A549 (cell line): Measurements from ENCODE around the gene NCBP3. TPM values are rescaled to one million over a fixed set of nuclear protein-coding genes. Genes with fewer than 3 reads are reported as not detected.

Experiments
- ATAC-seq, 2 experiments: fragments of 200-7000 bp in 1 of 2; fragments of >200 bp in 1 of 2; cut with Nextera tagmentation in 1 of 2; cut with Tn5 transposase in 1 of 2; 3 replicates each; pipeline versions ENCODE4 v1.8.0 to v1.9.1; 2018 to 2020; ENCODE audit warnings: mild to moderate bottlenecking in 1 of 2, moderate library complexity in 1 of 2
- CTCF ChIA-PET: fragments of 300-600 bp; sonication (Branson Sonifier 250); formaldehyde crosslinking; extraction: SDS; loops from one replicate; lab custom pipeline; 2021; ENCODE audit warnings: antibody characterized with exemption, inconsistent platforms; lab: Yijun Ruan, JAX
- POLR2A ChIA-PET: fragments of 350-600 bp; formaldehyde crosslinking; extraction: SDS; loops from one replicate; lab custom pipeline; 2021; ENCODE audit warnings: antibody characterized with exemption, inconsistent platforms; lab: Yijun Ruan, JAX
- DNase-seq, 2 experiments: peaks; one replicate each; pipeline versions ENCODE4 v3.0.0 to v3.0.0-alpha.2; 2011 to 2016; ENCODE audit warnings: low read depth in 1 of 2, low spot score in 1 of 2
- FAIRE-seq: peaks from 2 replicates; lab custom pipeline; 2011; peaks lifted over from hg19 to GRCh38; lab: Jason Lieb, UNC
- H3K27ac ChIP-seq, 2 experiments: fragments of >200 bp; sonication (Bioruptor Twin); formaldehyde crosslinking; 3 replicates each; pipeline ENCODE4 v1.5.1; 2016 to 2017
- H3K4me1 ChIP-seq: fragments of >200 bp; sonication (Bioruptor Twin); formaldehyde crosslinking; 3 replicates; pipeline ENCODE4 v1.6.1; 2016
- H3K4me2 ChIP-seq: fragments of >200 bp; sonication (Bioruptor Twin); formaldehyde crosslinking; 3 replicates; pipeline ENCODE4 v1.6.1; 2016
- H3K4me3 ChIP-seq: fragments of >200 bp; sonication (Bioruptor Twin); formaldehyde crosslinking; 3 replicates; pipeline ENCODE4 v1.5.1; 2016
- H3K9me3 ChIP-seq: fragments of >200 bp; sonication (Bioruptor Twin); formaldehyde crosslinking; 3 replicates; pipeline ENCODE4 v1.6.1; 2016
- CEBPB ChIP-seq, 2 experiments: fragments of >200 bp in 1 of 2; sonication (Bioruptor Twin) in 1 of 2; formaldehyde crosslinking in 1 of 2; IDR thresholded peaks; 2 replicates each; pipeline ENCODE4 v1.6.1; 2012 to 2016
- E2F6 ChIP-seq: IDR thresholded peaks from 2 replicates; pipeline ENCODE4 v1.6.1; 2012; ENCODE audit warnings: low read depth, borderline replicate concordance
- ELK1 ChIP-seq: fragments of 150-350 bp; IDR thresholded peaks from 2 replicates; pipeline ENCODE4 v1.6.1; 2014; ENCODE audit warnings: low read depth, mild to moderate bottlenecking, low read length
- ESRRA ChIP-seq: fragments of 150-350 bp; IDR thresholded peaks from 2 replicates; pipeline ENCODE4 v1.6.1; 2014; ENCODE audit warnings: mild to moderate bottlenecking, low read length, borderline replicate concordance
- FOSL2 ChIP-seq, 2 experiments: fragments of 450-650 bp in 1 of 2; fragments of >200 bp in 1 of 2; sonication (Bioruptor Twin) in 1 of 2; formaldehyde crosslinking; IDR thresholded peaks; 2 replicates each; pipeline versions ENCODE4 v1.5.0 to v1.6.1; 2016 to 2020; ENCODE audit warnings: mild to moderate bottlenecking in 1 of 2, moderate library complexity in 1 of 2
- GATA3 ChIP-seq: IDR thresholded peaks from 2 replicates; pipeline ENCODE4 v1.6.1; 2012; ENCODE audit warnings: borderline replicate concordance
- HDAC2 ChIP-seq: fragments of 200-600 bp; sonication (generic); IDR thresholded peaks from 2 replicates; pipeline ENCODE4 v1.6.1; 2016
- HES2 ChIP-seq: fragments of >200 bp; sonication (Bioruptor Twin); formaldehyde crosslinking; IDR thresholded peaks from 2 replicates; pipeline ENCODE4 v1.6.1; 2016
- HEYL ChIP-seq: fragments of 250-450 bp; sonication (Bioruptor Pico); IDR thresholded peaks from 2 replicates; pipeline ENCODE4 v1.8.0; 2021; ENCODE audit warnings: mild to moderate bottlenecking, moderate library complexity
- HMGXB4 ChIP-seq: fragments of 250-450 bp; sonication (Bioruptor Pico); IDR thresholded peaks from 2 replicates; pipeline ENCODE4 v1.5.0; 2021; ENCODE audit warnings: mild to moderate bottlenecking, moderate library complexity, borderline replicate concordance
- HOXA7 ChIP-seq: fragments of 250-450 bp; sonication (Bioruptor Pico); IDR thresholded peaks from 2 replicates; pipeline ENCODE4 v1.5.0; 2020; ENCODE audit warnings: mild to moderate bottlenecking, moderate library complexity
- HOXB13 ChIP-seq: fragments of 250-450 bp; sonication (Bioruptor Pico); IDR thresholded peaks from 2 replicates; pipeline ENCODE4 v1.5.0; 2020; ENCODE audit warnings: low read depth, mild to moderate bottlenecking, moderate library complexity
- JUNB ChIP-seq: fragments of >200 bp; sonication (Bioruptor Twin); formaldehyde crosslinking; IDR thresholded peaks from 2 replicates; pipeline ENCODE4 v1.6.1; 2016
- KDM1A ChIP-seq: fragments of 200-600 bp; sonication (generic); IDR thresholded peaks from 2 replicates; pipeline ENCODE4 v1.6.1; 2016; ENCODE audit warnings: low read depth, mild to moderate bottlenecking
- NPAS2 ChIP-seq: fragments of 250-450 bp; sonication (Bioruptor Pico); IDR thresholded peaks from 2 replicates; pipeline ENCODE4 v1.8.0; 2022; ENCODE audit warnings: mild to moderate bottlenecking, moderate library complexity, borderline replicate concordance
- POLR2A ChIP-seq: IDR thresholded peaks from 2 replicates; pipeline ENCODE4 v1.6.1; 2012; ENCODE audit warnings: mild to moderate bottlenecking, low read length
- POLR2AphosphoS2 ChIP-seq: conservative IDR thresholded peaks from 2 replicates; pipeline ENCODE4 v1.6.1; 2012; ENCODE audit warnings: low read length, improper control_type of control experiment, inconsistent platforms
- RAD21 ChIP-seq, 2 experiments: fragments of >200 bp in 1 of 2; sonication (Bioruptor Twin) in 1 of 2; formaldehyde crosslinking in 1 of 2; IDR thresholded peaks in 1 of 2; conservative IDR thresholded peaks in 1 of 2; 2 replicates in 1 of 2; 3 replicates in 1 of 2; pipeline ENCODE4 v1.6.1; 2012 to 2018; ENCODE audit warnings: inconsistent platforms in 1 of 2
- RCOR1 ChIP-seq: fragments of 150-350 bp; IDR thresholded peaks from 2 replicates; pipeline ENCODE4 v1.6.1; 2014; ENCODE audit warnings: antibody characterized with exemption, low read length, low read depth
- RNF2 ChIP-seq: fragments of 200-600 bp; sonication (generic); IDR thresholded peaks from 2 replicates; pipeline ENCODE4 v1.6.1; 2016; ENCODE audit warnings: low read depth, mild to moderate bottlenecking, antibody characterized with exemption, moderate library complexity, borderline replicate concordance
- TFCP2L1 ChIP-seq: fragments of 250-450 bp; sonication (Bioruptor Pico); IDR thresholded peaks from 2 replicates; pipeline ENCODE4 v1.5.0; 2021; ENCODE audit warnings: mild to moderate bottlenecking
- USF2 ChIP-seq: fragments of 450-650 bp; IDR thresholded peaks from 2 replicates; pipeline ENCODE4 v1.6.1; 2014; ENCODE audit warnings: antibody characterized with exemption
- ZC3H11A ChIP-seq: fragments of 450-650 bp; IDR thresholded peaks from 2 replicates; pipeline ENCODE4 v1.6.1; 2014; ENCODE audit warnings: antibody characterized with exemption, mild to moderate bottlenecking
- WGBS: methylation state at CpG from one replicate; pipeline ENCODE4 v1.1.6; 2017; ENCODE audit errors: missing lambda C conversion rate; 5-methylcytosine and 5-hydroxymethylcytosine counted together
- polyA plus RNA-seq, 4 experiments: library from polyadenylated mRNA; depleted of rRNA in 3 of 4; stranded (reverse); fragments of >200 nt; fragmentation: RNase III in 1 of 4; extraction: RNeasy Plus Mini Kit Qiagen cat#74134 plus additional on column Dnase treatment in 1 of 4; gene quantifications; 2 replicates in 3 of 4; 3 replicates in 1 of 4; pipeline ENCODE4 v1.2.3, GENCODE V29; 2011 to 2017

Gene NCBP3
- polyA plus RNA-seq, 2 of the 4 experiments (the other 2 are of a cell fraction) = 32.7 to 36.6 TPM

GRCh38 chr17:3826191-3826590, 19.9 kb downstream of the NCBP3 start:
- CTCF ChIA-PET = interaction anchor here (0.6 to 12.7 kb wide), 21 partner anchors 10 to 320 kb away, joined by 3 to 491 read pairs (median 7); partner anchors contain the start of genes HASPIN and NCBP3
- H3K4me2 ChIP-seq = no peak overlapping the region
- no peaks in the 10 kb centered on the region for H3K4me1 ChIP-seq
- DNase-seq (no peak), ATAC-seq (no peak), FAIRE-seq (no peak)
- WGBS = 82% methylated on average over 4 of the region's 4 CpGs
- POLR2A ChIA-PET = interaction anchor here (0.8 kb wide), 1 partner anchor 19 kb away, joined by 3 read pairs; no protein-coding TSS in a partner anchor
- H3K9me3 ChIP-seq = no peaks in the 10 kb centered on the region
- H3K27ac ChIP-seq = no peak overlapping the region
- TF ChIP-seq ESRRA = no peak
- no peak for TF ChIP-seq RNF2
- no peak for TF ChIP-seq ELK1
- no peak for TF ChIP-seq RCOR1
- no peak for TF ChIP-seq HOXB13 (CRISPR knock-in tag)
- TF ChIP-seq E2F6 = no peak
- H3K4me3 ChIP-seq = no peak overlapping the region

GRCh38 chr17:3821101-3821500, 24.9 kb downstream of the NCBP3 start:
- no peaks in the 10 kb centered on the region for H3K9me3 ChIP-seq
- no peak overlapping the region for H3K27ac ChIP-seq
- TF ChIP-seq HDAC2 (no peak), HMGXB4 (no peak), TFCP2L1 (no peak), ZC3H11A (no peak), KDM1A (no peak), GATA3 (no peak), POLR2AphosphoS2 (no peak), HOXA7 (CRISPR knock-in tag) (no peak), RCOR1 (no peak), HES2 (no peak), FOSL2 (IDR thresholded peaks at IDR 0.05) (no peak), FOSL2 (CRISPR knock-in tag; IDR thresholded peaks at IDR 0.05) (no peak), RAD21 (conservative IDR thresholded peaks at IDR 0.05 in 1 of 2, IDR thresholded peaks at IDR 0.05 in 1 of 2) (no peak), HEYL (no peak), POLR2A (no peak), USF2 (no peak), JUNB (no peak), CEBPB (IDR thresholded peaks at IDR 0.05) (no peak), NPAS2 (CRISPR knock-in tag) (no peak)
- peak; percentile 54 for FAIRE-seq
- no peak overlapping the region for H3K4me2 ChIP-seq
- no peak for DNase-seq
- 96% methylated on average over 9 of the region's 9 CpGs for WGBS
- ChIA-PET CTCF (interaction anchor here (0.7 to 12.7 kb wide), 4 partner anchors 8 to 88 kb away, joined by 4 to 491 read pairs (median 5); no protein-coding TSS in a partner anchor), POLR2A (no interaction called here)
- no peaks in the 10 kb centered on the region for H3K4me1 ChIP-seq
- ATAC-seq = no peak
- H3K4me3 ChIP-seq = no peak overlapping the region
